HepG2 (cell line): Measurements from ENCODE around the gene MARK2. TPM values are rescaled to one million over a fixed set of nuclear protein-coding genes. Genes with fewer than 3 reads are reported as not detected.
A peak's percentile ranks its signal among the peaks of the same experiment; 100 is the strongest.

Experiments
- DMAP1 ChIP-seq: IDR thresholded peaks from 2 replicates; pipeline ENCODE4 v1.6.1; 2016
- ELF4 ChIP-seq: sonication (generic); formaldehyde crosslinking; IDR thresholded peaks from 2 replicates; pipeline ENCODE4 v1.5.0; 2020; ENCODE audit warnings: missing genetic modification reagents, mild to moderate bottlenecking, moderate library complexity, borderline replicate concordance
- HDAC2 ChIP-seq: sonication (generic); formaldehyde crosslinking; IDR thresholded peaks from 2 replicates; pipeline ENCODE4 v1.4.0; 2020; ENCODE audit warnings: missing genetic modification reagents
- RBM39 ChIP-seq: fragments of 200-400 bp; formaldehyde crosslinking; IDR thresholded peaks from one replicate; pipeline ENCODE4 v1.6.1; 2018; ENCODE audit warnings: antibody characterized with exemption, mild to moderate bottlenecking, low read depth, low read length; ENCODE audit not compliant: poor library complexity, severe bottlenecking
- STAG1 ChIP-seq: sonication (generic); formaldehyde crosslinking; IDR thresholded peaks from 2 replicates; pipeline ENCODE4 v1.4.0; 2020; ENCODE audit warnings: missing genetic modification reagents
- ZBTB4 ChIP-seq: sonication (generic); formaldehyde crosslinking; IDR thresholded peaks from 2 replicates; pipeline ENCODE4 v1.4.0; 2020; ENCODE audit warnings: missing genetic modification reagents, mild to moderate bottlenecking, borderline replicate concordance
- ZIK1 ChIP-seq: sonication (generic); formaldehyde crosslinking; IDR thresholded peaks from 2 replicates; pipeline ENCODE4 v1.5.0; 2020; ENCODE audit warnings: mild to moderate bottlenecking, low read depth, missing genetic modification reagents, borderline replicate concordance
- ZNF672 ChIP-seq: sonication (generic); formaldehyde crosslinking; IDR thresholded peaks from 2 replicates; pipeline ENCODE4 v1.8.1; 2022; ENCODE audit warnings: missing genetic modification reagents
- ZNF761 ChIP-seq: sonication (generic); formaldehyde crosslinking; conservative IDR thresholded peaks from 2 replicates; pipeline ENCODE4 v1.4.0; 2020; ENCODE audit warnings: mild to moderate bottlenecking, missing genetic modification reagents
- ZNF781 ChIP-seq: sonication (generic); formaldehyde crosslinking; IDR thresholded peaks from 2 replicates; pipeline ENCODE4 v1.5.1; 2020; ENCODE audit warnings: borderline replicate concordance, mild to moderate bottlenecking, missing genetic modification reagents; ENCODE audit errors: not compliant biosample characterization
- ZNF792 ChIP-seq: IDR thresholded peaks from 2 replicates; pipeline ENCODE4 v1.6.1; 2016
- polyA plus RNA-seq, 8 experiments: library from polyadenylated mRNA; depleted of rRNA in 3 of 8; stranded (reverse) in 7 of 8; unstranded in 1 of 8; fragments of >200 nt; fragmentation: Illumina TruSeq in 4 of 8; extraction: Trizol in 4 of 8; gene quantifications; 2 replicates each; pipeline versions ENCODE4 v1.2.1 to v1.2.3, GENCODE V29; 2011 to 2016; ENCODE audit warnings: low read depth in 4 of 8, missing spikeins in 1 of 8, mixed read lengths in 1 of 8; ENCODE audit not compliant: insufficient read depth in 1 of 8
- total RNA-seq, 5 experiments: library from RNA; depleted of rRNA; stranded (reverse); fragments of >200 nt; fragmentation: Illumina TruSeq; extraction: Trizol; gene quantifications; 2 replicates each; pipeline ENCODE4 v1.2.3, GENCODE V29; 2016; ENCODE audit warnings: low read depth in 1 of 5

MARK2 gene
- total and polyA plus RNA-seq, 2 of the 13 experiments (the other 11 are each of a cell fraction or from before 2014, with no cell fraction given) = 13.5 to 13.9 TPM

GRCh38 chr11:63838150-63838677 is 696 bp upstream of the MARK2 start (continued):
- TF ChIP-seq ZBTB4 (CRISPR knock-in tag) = no peak
- 0 out of 2 replicates have a peak, but pooled peaks have one; percentile 44 for TF ChIP-seq DMAP1
- TF ChIP-seq HDAC2 (CRISPR knock-in tag) = peak; percentile 51
- no peak for TF ChIP-seq RBM39
- no peak for TF ChIP-seq ZNF672 (CRISPR knock-in tag)
- TF ChIP-seq ZNF761 (CRISPR knock-in tag) = 0 out of 2 replicates have a peak, but pooled peaks have one; percentile 6
- TF ChIP-seq ELF4 = peak; percentile 82; the same call in 1 of the 2 replicates
- peak; percentile 18 for TF ChIP-seq STAG1 (CRISPR knock-in tag)
- TF ChIP-seq ZNF781 (CRISPR knock-in tag) = peak; percentile 35
- no peak for TF ChIP-seq ZNF792 (CRISPR knock-in tag)
- TF ChIP-seq ZIK1 = no peak
